Activated CD4-positive, alpha-beta T cell treated with anti-CD3 and anti-CD28 coated beads, Interleukin-10, Interleukin-2, amounts not matched to agents 100 ng/mL and 50 ng/mL, durations not matched to agents 16 hours and 8 hours (primary cell): ENCODE data around the gene EPC1.

Experiments used
- DNase-seq: peaks from one replicate; pipeline ENCODE4 v3.0.0-alpha.2; 2020

Gene EPC1

GRCh38 chr10:32330214-32330613 is 16.7 kb downstream of the EPC1 start:
- no peak for DNase-seq

GRCh38 chr10:32329061-32329460 is 17.9 kb downstream of the EPC1 start:
- DNase-seq: no peak

GRCh38 chr10:32328499-32328898 is 18.5 kb downstream of the EPC1 start:
- no peak for DNase-seq

- no peak for DNase-seq
Observed at GRCh38 chr10:32327364-32327691, 19.6 kb downstream of the EPC1 start.

- DNase-seq: no peak
Observed at GRCh38 chr10:32326680-32327363, 20.1 kb downstream of the EPC1 start.

GRCh38 chr10:32326119-32326518 is 20.8 kb downstream of the EPC1 start:
- DNase-seq: no peak

- DNase-seq: no peak
Observed at GRCh38 chr10:32323051-32323450, 23.9 kb downstream of the EPC1 start.

GRCh38 chr10:32321016-32321631 is 25.8 kb downstream of the EPC1 start:
- DNase-seq: no peak

- peak; percentile 62 for DNase-seq
Observed at GRCh38 chr10:32318476-32318896, 28.5 kb downstream of the EPC1 start.

GRCh38 chr10:32317795-32318357 is 29.1 kb downstream of the EPC1 start:
- peak; percentile 81 for DNase-seq

GRCh38 chr10:32315424-32315823 is 31.5 kb downstream of the EPC1 start:
- DNase-seq: no peak

- no peak for DNase-seq
Observed at GRCh38 chr10:32314588-32314987, 32.4 kb downstream of the EPC1 start.

GRCh38 chr10:32308027-32308603 is 38.8 kb downstream of the EPC1 start:
- DNase-seq: peak; percentile 24

GRCh38 chr10:32307609-32308008 is 39.3 kb downstream of the EPC1 start:
- DNase-seq: no peak

- no peak for DNase-seq
Observed at GRCh38 chr10:32299354-32299980, 47.5 kb downstream of the EPC1 start.

- DNase-seq: no peak
Observed at GRCh38 chr10:32298075-32298812, 48.7 kb downstream of the EPC1 start.

GRCh38 chr10:32295027-32295426 is 51.9 kb downstream of the EPC1 start:
- no peak for DNase-seq

- no peak for DNase-seq
Observed at GRCh38 chr10:32293581-32293980, 53.4 kb downstream of the EPC1 start.

- DNase-seq: no peak
Observed at GRCh38 chr10:32279795-32280194, 67.2 kb downstream of the EPC1 start.

GRCh38 chr10:32273336-32273735 is 73.6 kb downstream of the EPC1 start:
- DNase-seq: no peak

GRCh38 chr10:32271617-32272016 is 75.3 kb downstream of the EPC1 start:
- no peak for DNase-seq

- no peak for DNase-seq
Observed at GRCh38 chr10:32269343-32270100, 77.4 kb downstream of the EPC1 start.
